NCI-H2107 treated with DMSO at 0.1 percent for 48 hours (cell line): ENCODE results near the gene COL4A1.

ENCODE experiments used
- DNase-seq: peaks from one replicate; lab custom pipeline; 2025; ENCODE audit not compliant: unreplicated experiment; lab: John Stamatoyannopoulos, UW

COL4A1 gene

GRCh38 chr13:110099922-110100321 lies 207.0 kb downstream of the COL4A1 start:
- DNase-seq: no peak
